Ishikawa (cell line): ENCODE data around the gene ATP11A.

Source experiments
- RAD21 ChIP-seq: IDR thresholded peaks from 2 replicates; pipeline ENCODE4 v1.6.1; 2012; ENCODE audit warnings: low read depth
- TF ChIP-seq, protein P1 (sequence below): IDR thresholded peaks from 2 replicates; pipeline ENCODE4 v1.6.1; 2012

DNA sequence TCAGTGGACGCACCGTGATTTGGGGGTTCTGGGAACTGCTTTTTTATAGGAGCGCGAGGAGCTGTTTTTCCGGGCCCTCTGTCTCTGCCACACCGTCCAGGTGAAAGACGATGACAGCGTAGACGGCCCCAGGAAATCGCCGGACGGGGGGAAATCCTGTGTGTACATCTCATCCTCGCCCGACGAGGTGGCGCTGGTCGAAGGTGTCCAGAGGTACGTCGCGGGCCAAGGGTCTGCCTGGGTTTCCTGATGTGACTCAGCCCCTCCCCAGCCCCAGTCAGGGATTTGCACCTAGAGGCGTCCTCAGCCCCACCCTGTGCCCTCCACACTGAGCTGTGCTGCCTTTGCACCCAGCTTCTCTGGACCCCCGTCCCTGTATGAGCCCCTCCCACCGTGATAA, 143.0 kb downstream of the ATP11A start:
- no peak for TF ChIP-seq RAD21
- TF ChIP-seq, protein P1, sequence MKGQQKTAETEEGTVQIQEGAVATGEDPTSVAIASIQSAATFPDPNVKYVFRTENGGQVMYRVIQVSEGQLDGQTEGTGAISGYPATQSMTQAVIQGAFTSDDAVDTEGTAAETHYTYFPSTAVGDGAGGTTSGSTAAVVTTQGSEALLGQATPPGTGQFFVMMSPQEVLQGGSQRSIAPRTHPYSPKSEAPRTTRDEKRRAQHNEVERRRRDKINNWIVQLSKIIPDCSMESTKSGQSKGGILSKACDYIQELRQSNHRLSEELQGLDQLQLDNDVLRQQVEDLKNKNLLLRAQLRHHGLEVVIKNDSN: no peak
